ENCODE results near the gene ZXDC.

- TF ChIP-seq CTCF (IDR thresholded peaks at IDR 0.05), result no peak
- no peak for TF ChIP-seq POLR2A (IDR thresholded peaks at IDR 0.05)
Observed at GRCh38 chr3:126463521-126463920, 12.2 kb downstream of the ZXDC start.
